Epithelial cell of esophagus (primary cell): ENCODE measurements around the gene MAOA.

Experiments used
- DNase-seq: peaks from one replicate; pipeline ENCODE4 v3.0.0; 2010; ENCODE audit warnings: low read depth
- H3K4me3 ChIP-seq: 2 replicates; pipeline ENCODE4 v1.5.1; 2011; ENCODE audit warnings: mild to moderate bottlenecking, low read length, control low read depth
- TF ChIP-seq, protein P1 (sequence below): IDR thresholded peaks from 2 replicates; pipeline ENCODE4 v1.5.1; 2011; ENCODE audit warnings: low read depth, mild to moderate bottlenecking, low read length, control low read depth, inconsistent platforms; ENCODE audit not compliant: insufficient read depth; ENCODE audit errors: missing control alignments

MAOA gene

DNA sequence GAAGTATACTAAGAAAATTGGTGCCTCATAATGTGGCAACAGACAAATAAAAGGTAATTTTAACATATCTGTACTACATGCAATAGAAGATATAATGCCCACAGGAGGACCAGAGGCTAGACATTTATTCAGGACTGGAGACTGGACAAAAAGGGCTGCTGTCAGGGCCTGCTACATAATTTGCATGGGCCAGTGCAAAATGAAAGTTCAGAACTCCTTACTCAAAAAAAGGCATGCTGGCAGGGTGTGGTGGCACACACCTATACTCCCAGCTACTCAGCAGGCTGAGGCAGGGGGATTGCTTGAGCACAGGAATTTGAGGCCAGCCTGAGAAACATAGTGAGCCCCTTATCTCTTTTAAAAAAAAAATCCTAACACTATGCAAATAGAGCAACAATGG is 12.4 kb upstream of the MAOA start:
- DNase-seq: peak; percentile 25
- TF ChIP-seq, protein P1, sequence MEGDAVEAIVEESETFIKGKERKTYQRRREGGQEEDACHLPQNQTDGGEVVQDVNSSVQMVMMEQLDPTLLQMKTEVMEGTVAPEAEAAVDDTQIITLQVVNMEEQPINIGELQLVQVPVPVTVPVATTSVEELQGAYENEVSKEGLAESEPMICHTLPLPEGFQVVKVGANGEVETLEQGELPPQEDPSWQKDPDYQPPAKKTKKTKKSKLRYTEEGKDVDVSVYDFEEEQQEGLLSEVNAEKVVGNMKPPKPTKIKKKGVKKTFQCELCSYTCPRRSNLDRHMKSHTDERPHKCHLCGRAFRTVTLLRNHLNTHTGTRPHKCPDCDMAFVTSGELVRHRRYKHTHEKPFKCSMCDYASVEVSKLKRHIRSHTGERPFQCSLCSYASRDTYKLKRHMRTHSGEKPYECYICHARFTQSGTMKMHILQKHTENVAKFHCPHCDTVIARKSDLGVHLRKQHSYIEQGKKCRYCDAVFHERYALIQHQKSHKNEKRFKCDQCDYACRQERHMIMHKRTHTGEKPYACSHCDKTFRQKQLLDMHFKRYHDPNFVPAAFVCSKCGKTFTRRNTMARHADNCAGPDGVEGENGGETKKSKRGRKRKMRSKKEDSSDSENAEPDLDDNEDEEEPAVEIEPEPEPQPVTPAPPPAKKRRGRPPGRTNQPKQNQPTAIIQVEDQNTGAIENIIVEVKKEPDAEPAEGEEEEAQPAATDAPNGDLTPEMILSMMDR: no peak

DNA sequence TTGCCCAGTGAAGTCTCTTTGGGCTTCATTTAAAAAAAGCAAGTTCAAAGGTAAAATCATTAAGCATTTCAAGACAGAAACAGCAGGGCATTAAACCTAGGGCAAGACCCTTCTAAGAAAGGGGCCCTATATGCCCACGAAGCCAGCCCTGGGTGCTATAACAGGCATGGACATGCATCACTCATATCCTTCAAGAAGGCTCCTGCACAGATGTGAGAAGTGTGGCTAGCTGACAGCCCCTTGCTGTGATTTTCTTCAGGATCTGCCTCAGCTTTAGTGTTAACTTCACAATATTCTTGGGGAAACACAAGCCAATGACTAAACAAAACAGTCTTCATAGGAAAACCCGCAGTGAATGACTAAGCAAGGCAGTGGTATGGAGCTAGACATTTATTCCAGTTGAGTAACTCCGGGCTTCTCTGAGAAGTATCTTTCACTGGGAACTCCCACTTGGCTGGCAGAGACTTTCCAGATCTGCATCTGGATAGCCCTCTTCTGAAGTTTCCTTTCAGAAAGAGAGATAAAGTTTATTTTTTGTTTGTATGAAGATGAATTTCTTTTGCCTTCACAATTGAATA is 11.9 kb upstream of the MAOA start:
- peak; percentile 86 for DNase-seq
- TF ChIP-seq, protein P1: no peak
- no peak overlapping the region for H3K4me3 ChIP-seq

More for the DNA sequence above, 12.4 kb upstream of the MAOA start:
- no peak overlapping the region for H3K4me3 ChIP-seq

DNA sequence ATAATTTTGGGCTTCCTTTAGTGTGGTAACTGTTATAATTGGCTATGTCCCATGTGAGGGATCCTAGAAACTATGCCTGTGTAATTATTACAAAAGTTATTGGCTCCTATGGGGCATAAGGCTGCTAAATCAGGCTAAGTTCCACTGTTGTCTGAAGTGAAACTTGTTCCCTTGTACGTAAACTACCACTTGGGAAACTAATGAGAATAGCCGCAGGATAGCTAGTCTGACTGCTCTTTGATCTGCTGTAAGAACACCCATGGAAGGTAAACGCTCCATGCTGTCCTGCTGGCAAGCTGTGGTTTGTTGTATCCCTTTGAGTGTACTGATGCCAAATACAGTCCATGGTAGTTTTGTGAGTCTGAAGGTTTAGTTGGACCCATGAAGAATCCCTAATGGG is 9.3 kb upstream of the MAOA start:
- no peak for DNase-seq
- TF ChIP-seq, protein P1: no peak
- H3K4me3 ChIP-seq: no peak overlapping the region

DNA sequence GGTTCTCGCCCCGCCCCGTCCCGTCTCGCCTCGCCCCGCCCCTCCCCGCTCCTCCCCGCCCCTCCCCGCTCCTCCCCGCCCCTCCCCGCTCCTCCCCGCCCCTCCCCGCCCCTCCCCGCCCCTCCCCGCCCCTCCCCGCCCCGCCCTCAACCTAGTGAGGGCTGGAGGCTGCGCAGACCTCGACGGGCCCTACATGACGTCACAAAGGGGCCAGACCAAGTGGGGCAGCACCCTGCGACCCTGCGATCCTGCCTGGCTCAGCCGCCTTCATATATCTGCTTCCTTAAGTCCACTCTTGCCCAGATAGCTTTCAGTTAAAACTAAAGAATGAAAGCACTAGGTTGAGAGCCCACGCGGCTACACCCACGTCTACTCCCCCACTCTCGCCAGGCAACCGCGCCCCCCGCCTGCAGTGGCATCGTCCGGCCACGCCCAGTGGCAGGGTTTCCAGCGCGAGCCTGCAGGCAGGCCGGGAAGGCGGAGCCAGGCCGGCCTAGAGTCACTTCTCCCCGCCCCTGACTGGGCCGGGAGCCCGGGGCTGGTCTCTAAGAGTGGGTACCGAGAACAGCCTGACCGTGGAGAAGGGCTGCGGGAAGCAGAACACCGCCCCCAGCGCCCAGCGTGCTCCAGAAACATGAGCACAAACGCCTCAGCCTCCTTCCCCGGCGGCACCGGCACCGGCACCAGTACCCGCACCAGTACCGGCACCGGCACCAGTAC is 1.5 kb upstream of the MAOA start:
- peak overlapping the region; percentile 78 for H3K4me3 ChIP-seq
- peak; percentile 93 for DNase-seq
- TF ChIP-seq, protein P1: peak; percentile 26

DNA sequence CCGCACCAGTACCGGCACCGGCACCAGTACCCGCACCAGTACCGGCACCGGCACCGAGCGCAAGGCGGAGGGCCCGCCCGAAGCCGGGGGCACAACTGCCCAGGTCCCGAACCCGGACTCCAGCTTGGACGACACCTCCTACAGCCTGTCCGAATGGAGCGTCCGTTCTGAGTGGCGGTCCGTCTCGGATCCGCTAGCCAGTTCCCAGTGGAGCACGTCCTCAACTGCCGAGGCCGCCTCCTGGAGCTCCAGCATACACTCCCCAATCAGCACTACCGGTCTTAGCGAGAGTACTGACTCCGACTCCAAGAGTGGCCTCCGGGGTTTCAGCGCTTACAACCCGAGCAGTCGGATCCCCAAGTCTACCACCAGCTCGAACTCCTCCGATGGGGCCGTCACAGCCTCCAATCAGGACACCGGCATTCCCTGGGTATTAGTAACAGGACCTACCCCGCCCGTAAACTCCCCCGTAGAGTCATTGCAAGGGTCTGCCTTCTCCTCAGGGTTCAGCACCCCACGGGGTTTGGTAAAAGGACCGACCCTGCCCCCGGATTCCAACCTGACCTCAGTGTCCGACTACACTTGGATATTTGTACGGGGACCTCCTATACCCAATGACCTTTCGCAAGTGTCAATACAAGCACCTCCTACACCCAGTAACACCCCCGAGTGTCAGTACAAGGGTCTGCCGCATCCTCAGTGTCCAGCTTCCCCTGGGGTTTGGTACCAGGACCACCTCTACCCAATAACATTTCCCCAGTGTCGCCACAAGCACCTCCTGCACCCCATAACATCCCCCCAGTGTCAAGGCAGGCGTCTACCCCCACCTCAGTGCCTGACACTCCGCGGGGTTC is 721 bp upstream of the MAOA start:
- H3K4me3 ChIP-seq: peak overlapping the region; percentile 78
- DNase-seq: peak; percentile 69
- TF ChIP-seq, protein P1: no peak

DNA sequence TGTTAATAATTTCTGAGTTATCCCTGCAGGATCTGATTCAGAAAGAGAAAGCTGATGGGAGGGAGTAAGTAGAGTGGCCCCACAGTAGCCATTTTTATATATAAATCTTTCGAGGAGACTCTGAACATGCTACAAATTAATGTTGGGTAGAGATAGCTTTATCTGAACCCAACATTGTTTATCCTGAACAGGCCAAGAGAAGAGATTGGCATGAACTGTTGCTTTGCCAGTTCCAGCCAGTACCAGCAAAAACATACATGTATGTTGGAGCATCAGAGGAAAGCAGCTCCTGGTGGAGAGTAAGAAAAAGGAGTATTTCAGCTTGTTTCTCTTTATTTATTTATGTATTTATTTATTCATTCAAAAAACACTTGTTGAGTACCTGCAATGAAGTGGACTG is 1.6 kb downstream of the MAOA start:
- TF ChIP-seq, protein P1: no peak
- DNase-seq: no peak
- peak overlapping the region; percentile 78 for H3K4me3 ChIP-seq
